GM10248 (cell line): ENCODE measurements around the gene DENND11.

Experiments
- CTCF ChIA-PET: fragments of 300-600 bp; sonication (Branson Sonifier 250); formaldehyde crosslinking; extraction: SDS; loops from one replicate; lab custom pipeline; 2021; ENCODE audit warnings: antibody characterized with exemption; lab: Yijun Ruan, JAX
- POLR2A ChIA-PET: fragments of 350-650 bp; sonication (Branson Sonifier 250); formaldehyde crosslinking; extraction: SDS; loops from one replicate; lab custom pipeline; 2020; ENCODE audit warnings: antibody characterized with exemption; lab: Yijun Ruan, JAX
- DNase-seq: peaks from one replicate; pipeline ENCODE4 v3.0.0; 2012; ENCODE audit errors: extremely low spot score
- CTCF ChIP-seq: IDR thresholded peaks from 2 replicates; pipeline ENCODE4 v1.5.1; 2012; ENCODE audit warnings: mild to moderate bottlenecking, low read depth; ENCODE audit errors: extremely low read depth, missing control alignments, control extremely low read depth

DENND11 gene

DNA sequence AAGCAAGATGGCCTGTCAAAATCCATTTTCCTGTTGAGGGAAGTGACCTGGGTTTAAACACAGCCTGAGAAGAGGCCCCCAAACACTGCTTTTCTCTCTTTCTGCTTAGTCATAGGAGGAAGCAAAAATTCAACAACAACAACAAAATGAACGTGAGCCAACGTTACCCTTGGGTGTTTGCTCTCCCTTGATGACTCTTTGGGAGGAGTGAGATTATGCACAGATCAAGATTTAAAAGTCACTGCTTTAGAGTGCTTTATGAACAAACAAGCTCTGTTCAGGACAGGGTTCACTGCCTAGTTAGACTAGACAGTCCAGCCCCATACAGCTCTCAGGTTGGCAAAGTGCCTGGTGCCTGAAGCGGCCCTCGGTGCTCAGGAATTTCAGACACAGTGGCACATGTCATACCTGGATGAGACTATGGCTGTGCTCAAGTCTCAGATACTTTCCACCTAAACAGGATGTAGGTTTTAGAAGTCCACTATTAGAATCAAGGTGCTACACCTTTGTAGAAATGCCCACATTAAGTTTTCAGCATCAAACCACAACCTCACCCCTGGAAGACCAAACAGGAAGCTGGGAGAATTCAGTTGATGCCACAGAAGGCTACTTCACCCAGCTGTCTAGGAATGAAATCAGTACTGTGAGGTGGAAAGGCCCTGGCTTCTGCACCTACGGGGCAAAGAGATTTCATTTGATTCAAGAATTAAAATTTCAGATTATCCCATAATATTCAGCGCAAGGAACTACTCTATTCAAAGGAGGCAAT, 38.7 kb downstream of the DENND11 start:
- CTCF ChIA-PET, result interaction anchor here (1.2 to 2.8 kb wide), 6 partner anchors 9 to 122 kb away, joined by 3 to 15 read pairs (median 3); no protein-coding TSS in a partner anchor
- POLR2A ChIA-PET, result no interaction called here
- TF ChIP-seq CTCF, result no peak
- DNase-seq, result no peak

DNA sequence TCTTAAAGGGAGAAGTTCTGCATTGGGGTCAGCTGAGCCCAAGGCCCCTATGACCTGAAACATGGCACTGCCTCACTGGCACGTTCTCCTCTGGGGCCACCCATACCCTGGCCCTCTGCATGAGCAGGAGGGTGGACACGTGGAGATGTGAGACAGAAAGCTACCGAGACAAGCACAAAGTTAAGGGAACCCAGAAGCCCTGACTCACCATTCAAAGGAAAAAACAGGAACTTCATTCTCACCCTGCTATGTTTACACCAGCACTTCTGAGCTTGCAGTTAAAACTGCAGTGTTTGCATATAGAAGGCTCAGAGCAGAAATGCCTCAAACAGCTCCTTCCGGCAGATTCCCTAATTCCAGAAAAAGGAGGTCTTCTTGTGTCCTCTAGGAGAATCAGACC, 41.7 kb downstream of the DENND11 start:
- POLR2A ChIA-PET, result no interaction called here
- TF ChIP-seq CTCF, result no peak
- CTCF ChIA-PET, result interaction anchor here (0.8 to 1.3 kb wide), 3 partner anchors 11 to 78 kb away, joined by 3 to 5 read pairs (median 3); partner anchors contain the start of gene SSBP1
- DNase-seq, result no peak

- ChIA-PET POLR2A (no interaction called here), CTCF (interaction anchor here (1.8 kb wide), 1 partner anchor 10 kb away, joined by 11 read pairs; no protein-coding TSS in a partner anchor)
- no peak for DNase-seq
- TF ChIP-seq CTCF, result no peak
Measured at GRCh38 chr7:141659501-141659900, 42.5 kb downstream of the DENND11 start.

DNA sequence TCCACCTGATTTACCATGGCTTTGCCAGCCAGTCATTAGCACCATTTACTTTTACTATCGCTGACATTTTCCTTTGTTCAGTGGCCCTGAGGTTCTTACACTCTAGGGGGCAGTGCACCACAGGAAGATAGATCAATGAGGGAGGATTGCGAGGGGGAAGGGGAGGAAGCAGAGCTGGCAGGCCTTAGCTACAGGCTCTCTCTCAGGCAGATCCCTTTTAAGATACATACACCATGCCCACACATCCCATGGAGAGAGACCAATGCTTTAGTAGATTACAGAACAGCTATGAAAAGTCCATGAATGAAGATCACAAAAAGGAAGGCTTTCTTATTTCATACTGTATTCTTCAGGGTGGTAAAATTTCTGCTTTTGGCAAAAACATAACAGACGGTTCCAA, 47.4 kb downstream of the DENND11 start:
- ChIA-PET CTCF (interaction anchor here (0.6 to 3.7 kb wide), 37 partner anchors 8 to 649 kb away, joined by 3 to 68 read pairs (median 5); partner anchors contain the start of genes DENND11, SSBP1, TAS2R5 and WEE2), POLR2A (no interaction called here)
- peak; percentile 80 for TF ChIP-seq CTCF
- peak; percentile 62 for DNase-seq

DNA sequence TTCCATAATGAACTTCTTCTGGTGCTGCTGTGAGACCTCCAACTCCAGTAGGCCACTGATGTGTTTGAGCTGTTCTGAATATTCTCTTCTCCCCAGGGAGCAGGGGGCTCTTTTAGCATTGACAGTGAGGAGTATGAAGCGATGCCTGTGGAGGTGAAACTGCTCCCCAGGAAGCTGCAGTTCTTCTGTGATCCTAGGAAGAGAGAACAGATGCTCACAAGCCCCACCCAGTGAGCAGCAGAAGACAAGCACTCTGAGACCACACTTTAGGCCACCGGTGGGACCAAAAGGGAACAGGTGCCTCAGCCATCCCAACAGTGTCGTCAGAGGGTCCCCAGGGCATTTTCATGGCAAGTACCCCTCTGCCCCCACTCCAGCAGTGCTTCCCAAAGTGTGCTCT, 49.3 kb downstream of the DENND11 start:
- POLR2A ChIA-PET, result no interaction called here
- CTCF ChIA-PET, result interaction anchor here (0.7 to 3.4 kb wide), 5 partner anchors 10 to 133 kb away, joined by 3 to 29 read pairs (median 9); partner anchors contain the start of genes SSBP1 and WEE2

More for the DNA sequence above, 49.3 kb downstream of the DENND11 start:
- DNase-seq, result no peak
- no peak for TF ChIP-seq CTCF
